Neural cell (in vitro differentiated cells): ENCODE measurements around the gene IRF9. TPM values are rescaled to one million over a fixed set of nuclear protein-coding genes. Genes with fewer than 3 reads are reported as not detected.

Experiments used
- H2AFZ ChIP-seq: fragments of 200-600, 300-800 bp; sonication (generic), shearing (Covaris generic); 2 replicates; pipeline ENCODE4 v1.6.0; 2014; ENCODE audit warnings: low read depth, mild to moderate bottlenecking, antibody characterized with exemption, low read length, moderate library complexity
- H3F3A ChIP-seq: fragments of 200-600 bp; shearing (Covaris generic); 2 replicates; pipeline ENCODE4 v1.6.1; 2016; ENCODE audit warnings: mild to moderate bottlenecking, moderate library complexity, mixed read lengths, antibody characterized with exemption, low read length; ENCODE audit not compliant: insufficient read depth, poor library complexity, severe bottlenecking
- H3K27ac ChIP-seq: fragments of 200-600, 300-800 bp; sonication (generic), shearing (Covaris generic); 2 replicates; pipeline ENCODE4 v1.5.1; 2014; ENCODE audit warnings: mild to moderate bottlenecking, low read length, moderate library complexity
- H3K27me3 ChIP-seq: fragments of 300-800, 200-600 bp; sonication (generic), shearing (Covaris generic); 2 replicates; pipeline ENCODE4 v1.6.0; 2014; ENCODE audit warnings: mild to moderate bottlenecking, low read depth, low read length, moderate library complexity; ENCODE audit not compliant: insufficient read depth
- H3K36me3 ChIP-seq: fragments of 300-800, 200-600 bp; sonication (generic), shearing (Covaris generic); 2 replicates; pipeline ENCODE4 v1.5.1; 2014; ENCODE audit warnings: mild to moderate bottlenecking, antibody characterized with exemption, low read length, moderate library complexity; ENCODE audit not compliant: insufficient read depth
- H3K4me2 ChIP-seq: fragments of 300-800, 200-600 bp; sonication (generic), shearing (Covaris generic); 2 replicates; pipeline ENCODE4 v1.6.0; 2014; ENCODE audit warnings: mild to moderate bottlenecking, low read length
- H3K4me3 ChIP-seq: fragments of 300-800, 200-600 bp; sonication (generic), shearing (Covaris generic); 2 replicates; pipeline ENCODE4 v1.5.1; 2014; ENCODE audit warnings: mild to moderate bottlenecking, low read length, moderate library complexity
- H3K79me2 ChIP-seq: fragments of 200-600 bp; shearing (Covaris generic); replicated peaks from 2 replicates; pipeline ENCODE4 v1.6.0; 2014; ENCODE audit warnings: mild to moderate bottlenecking, low read length, moderate library complexity; ENCODE audit not compliant: insufficient read depth
- H3K9ac ChIP-seq: fragments of 300-800, 200-600 bp; sonication (generic), shearing (Covaris generic); 2 replicates; pipeline ENCODE4 v1.6.1; 2016; ENCODE audit warnings: mild to moderate bottlenecking, low read length, mixed read lengths
- H3K9me2 ChIP-seq: fragments of 200-600 bp; shearing (Covaris generic); 2 replicates; pipeline ENCODE4 v1.6.1; 2016; ENCODE audit warnings: mild to moderate bottlenecking, low read length, mixed read lengths; ENCODE audit not compliant: insufficient read depth
- H3K9me3 ChIP-seq: fragments of 200-600, 300-800 bp; sonication (generic), shearing (Covaris generic); 2 replicates; pipeline ENCODE4 v1.6.1; 2016; ENCODE audit warnings: mild to moderate bottlenecking, mixed run types, low read length, moderate library complexity, mixed read lengths
- H4K20me1 ChIP-seq: fragments of 200-600 bp; shearing (Covaris generic); 2 replicates; pipeline ENCODE4 v1.6.1; 2016; ENCODE audit warnings: mild to moderate bottlenecking, mixed run types; ENCODE audit not compliant: insufficient read depth
- EP300 ChIP-seq: fragments of 450-650 bp; conservative IDR thresholded peaks from 2 replicates; pipeline ENCODE4 v1.6.1; 2014; ENCODE audit warnings: antibody characterized with exemption, mild to moderate bottlenecking, moderate library complexity; ENCODE audit not compliant: poor library complexity, severe bottlenecking
- EZH2 ChIP-seq: fragments of 200-600, 300-800 bp; shearing (Covaris generic), sonication (generic); IDR thresholded peaks from 2 replicates; pipeline ENCODE4 v1.6.1; 2014; ENCODE audit warnings: antibody characterized with exemption, low read length, borderline replicate concordance, mild to moderate bottlenecking; ENCODE audit not compliant: insufficient read depth, poor library complexity, severe bottlenecking
- MXI1 ChIP-seq: fragments of 450-650 bp; conservative IDR thresholded peaks from 2 replicates; pipeline ENCODE4 v1.6.1; 2014; ENCODE audit warnings: antibody characterized with exemption, mild to moderate bottlenecking; ENCODE audit not compliant: poor library complexity, severe bottlenecking
- POLR2AphosphoS5 ChIP-seq: IDR thresholded peaks from 2 replicates; pipeline ENCODE4 v1.6.1; 2012
- RAD21 ChIP-seq: fragments of 450-650 bp; conservative IDR thresholded peaks from 2 replicates; pipeline ENCODE4 v1.6.1; 2014; ENCODE audit warnings: antibody characterized with exemption, mild to moderate bottlenecking, moderate library complexity
- SMC3 ChIP-seq: fragments of 450-650 bp; conservative IDR thresholded peaks from 2 replicates; pipeline ENCODE4 v1.6.1; 2014; ENCODE audit warnings: antibody characterized with exemption, mild to moderate bottlenecking, moderate library complexity; ENCODE audit not compliant: poor library complexity
- TAF1 ChIP-seq: IDR thresholded peaks from 2 replicates; pipeline ENCODE4 v1.6.1; 2012; ENCODE audit warnings: low read depth
- polyA plus RNA-seq: library from polyadenylated mRNA; depleted of rRNA; stranded (reverse); fragments of >200 nt; gene quantifications from 2 replicates; pipeline ENCODE4 v1.2.3, GENCODE V29; 2014
- TF ChIP-seq, protein P1 (sequence below): fragments of 450-650 bp; IDR thresholded peaks from 2 replicates; pipeline ENCODE4 v1.5.1; 2014; ENCODE audit warnings: antibody characterized with exemption, mild to moderate bottlenecking, moderate library complexity; ENCODE audit not compliant: poor library complexity, severe bottlenecking
- TF ChIP-seq, protein P2 (sequence below): IDR thresholded peaks from 2 replicates; pipeline ENCODE4 v1.6.1; 2012; ENCODE audit warnings: borderline replicate concordance

The IRF9 gene
- polyA plus RNA-seq, 1 donor from 2014 or later = 19.6 TPM

DNA sequence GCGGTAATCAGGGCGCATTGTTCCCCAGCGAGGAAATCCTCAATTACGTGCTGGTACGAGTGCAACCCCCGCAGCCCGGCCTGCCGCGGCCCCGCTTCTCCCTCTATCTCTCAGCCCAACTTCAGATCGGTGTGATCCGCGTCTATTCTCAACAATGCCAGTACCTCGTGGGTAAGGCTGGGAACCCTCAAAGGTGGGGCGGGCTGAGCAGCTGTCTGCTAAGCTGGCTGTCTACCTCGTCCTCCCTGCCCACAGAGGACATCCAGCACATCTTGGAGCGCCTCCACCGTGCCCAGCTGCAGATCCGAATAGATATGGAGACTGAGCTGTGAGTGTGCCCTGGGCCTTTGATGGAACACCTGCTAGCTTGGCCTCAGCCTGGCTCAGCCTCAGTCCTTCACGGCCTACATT is 11.8 kb downstream of the IRF9 start:
- H3K36me3 ChIP-seq = no peaks in the 10 kb centered on the region
- H3K9me2 ChIP-seq = no peaks in the 10 kb centered on the region
- TF ChIP-seq, protein P1, sequence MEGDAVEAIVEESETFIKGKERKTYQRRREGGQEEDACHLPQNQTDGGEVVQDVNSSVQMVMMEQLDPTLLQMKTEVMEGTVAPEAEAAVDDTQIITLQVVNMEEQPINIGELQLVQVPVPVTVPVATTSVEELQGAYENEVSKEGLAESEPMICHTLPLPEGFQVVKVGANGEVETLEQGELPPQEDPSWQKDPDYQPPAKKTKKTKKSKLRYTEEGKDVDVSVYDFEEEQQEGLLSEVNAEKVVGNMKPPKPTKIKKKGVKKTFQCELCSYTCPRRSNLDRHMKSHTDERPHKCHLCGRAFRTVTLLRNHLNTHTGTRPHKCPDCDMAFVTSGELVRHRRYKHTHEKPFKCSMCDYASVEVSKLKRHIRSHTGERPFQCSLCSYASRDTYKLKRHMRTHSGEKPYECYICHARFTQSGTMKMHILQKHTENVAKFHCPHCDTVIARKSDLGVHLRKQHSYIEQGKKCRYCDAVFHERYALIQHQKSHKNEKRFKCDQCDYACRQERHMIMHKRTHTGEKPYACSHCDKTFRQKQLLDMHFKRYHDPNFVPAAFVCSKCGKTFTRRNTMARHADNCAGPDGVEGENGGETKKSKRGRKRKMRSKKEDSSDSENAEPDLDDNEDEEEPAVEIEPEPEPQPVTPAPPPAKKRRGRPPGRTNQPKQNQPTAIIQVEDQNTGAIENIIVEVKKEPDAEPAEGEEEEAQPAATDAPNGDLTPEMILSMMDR = no peak
- no peak for TF ChIP-seq EZH2
- TF ChIP-seq, protein P2, sequence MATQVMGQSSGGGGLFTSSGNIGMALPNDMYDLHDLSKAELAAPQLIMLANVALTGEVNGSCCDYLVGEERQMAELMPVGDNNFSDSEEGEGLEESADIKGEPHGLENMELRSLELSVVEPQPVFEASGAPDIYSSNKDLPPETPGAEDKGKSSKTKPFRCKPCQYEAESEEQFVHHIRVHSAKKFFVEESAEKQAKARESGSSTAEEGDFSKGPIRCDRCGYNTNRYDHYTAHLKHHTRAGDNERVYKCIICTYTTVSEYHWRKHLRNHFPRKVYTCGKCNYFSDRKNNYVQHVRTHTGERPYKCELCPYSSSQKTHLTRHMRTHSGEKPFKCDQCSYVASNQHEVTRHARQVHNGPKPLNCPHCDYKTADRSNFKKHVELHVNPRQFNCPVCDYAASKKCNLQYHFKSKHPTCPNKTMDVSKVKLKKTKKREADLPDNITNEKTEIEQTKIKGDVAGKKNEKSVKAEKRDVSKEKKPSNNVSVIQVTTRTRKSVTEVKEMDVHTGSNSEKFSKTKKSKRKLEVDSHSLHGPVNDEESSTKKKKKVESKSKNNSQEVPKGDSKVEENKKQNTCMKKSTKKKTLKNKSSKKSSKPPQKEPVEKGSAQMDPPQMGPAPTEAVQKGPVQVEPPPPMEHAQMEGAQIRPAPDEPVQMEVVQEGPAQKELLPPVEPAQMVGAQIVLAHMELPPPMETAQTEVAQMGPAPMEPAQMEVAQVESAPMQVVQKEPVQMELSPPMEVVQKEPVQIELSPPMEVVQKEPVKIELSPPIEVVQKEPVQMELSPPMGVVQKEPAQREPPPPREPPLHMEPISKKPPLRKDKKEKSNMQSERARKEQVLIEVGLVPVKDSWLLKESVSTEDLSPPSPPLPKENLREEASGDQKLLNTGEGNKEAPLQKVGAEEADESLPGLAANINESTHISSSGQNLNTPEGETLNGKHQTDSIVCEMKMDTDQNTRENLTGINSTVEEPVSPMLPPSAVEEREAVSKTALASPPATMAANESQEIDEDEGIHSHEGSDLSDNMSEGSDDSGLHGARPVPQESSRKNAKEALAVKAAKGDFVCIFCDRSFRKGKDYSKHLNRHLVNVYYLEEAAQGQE = no peak
- no peak for TF ChIP-seq SMC3
- no peak for TF ChIP-seq EP300
- no peak for TF ChIP-seq TAF1
- TF ChIP-seq POLR2AphosphoS5 = no peak
- TF ChIP-seq RAD21 = no peak
- no peak for TF ChIP-seq MXI1
- no peaks in the 10 kb centered on the region for H3F3A ChIP-seq
- no peaks in the 10 kb centered on the region for H3K27me3 ChIP-seq
- H4K20me1 ChIP-seq = no peaks in the 10 kb centered on the region
- no peak overlapping the region for H3K9ac ChIP-seq
- no peaks in the 10 kb centered on the region for H3K9me3 ChIP-seq
- H3K27ac ChIP-seq = no peak overlapping the region
- H2AFZ ChIP-seq = no peak overlapping the region
- no peaks in the 10 kb centered on the region for H3K79me2 ChIP-seq
- H3K4me3 ChIP-seq = peak overlapping the region; percentile 66
- H3K4me2 ChIP-seq = no peak overlapping the region

DNA sequence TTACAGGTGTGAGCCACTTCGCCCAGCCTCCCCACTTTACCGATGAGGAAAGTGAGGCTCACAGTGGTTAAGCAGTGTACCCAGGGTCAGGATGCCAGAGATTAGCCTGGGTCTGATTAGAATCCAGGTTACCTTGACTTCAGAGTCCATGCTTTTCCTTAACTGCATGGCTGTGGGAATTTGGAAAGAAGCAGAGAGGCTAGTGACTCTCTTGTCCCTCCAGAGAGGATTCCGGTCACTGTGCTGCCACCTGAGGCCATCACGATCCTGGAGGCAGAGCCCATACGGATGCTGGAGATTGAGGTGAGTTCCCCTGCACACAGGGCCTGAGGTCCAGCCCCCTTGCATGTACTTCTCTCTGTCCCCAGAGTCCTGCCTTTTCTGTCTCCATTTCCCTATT is 15.5 kb downstream of the IRF9 start:
- Histone ChIP-seq H3K36me3 (no peaks in the 10 kb centered on the region), H3K4me2 (no peak overlapping the region), H3K9ac (no peak overlapping the region), H3K4me3 (no peak overlapping the region), H3K79me2 (no peaks in the 10 kb centered on the region), H3K9me3 (no peaks in the 10 kb centered on the region), H4K20me1 (no peaks in the 10 kb centered on the region), H3K27me3 (no peaks in the 10 kb centered on the region), H3F3A (no peaks in the 10 kb centered on the region), H3K27ac (no peak overlapping the region), H3K9me2 (no peaks in the 10 kb centered on the region), H2AFZ (no peak overlapping the region)
- TF ChIP-seq, protein P1 = no peak
- TF ChIP-seq, protein P2 = no peak
- no peak for TF ChIP-seq MXI1
- TF ChIP-seq TAF1 = no peak
- TF ChIP-seq SMC3 = no peak
- no peak for TF ChIP-seq RAD21
- no peak for TF ChIP-seq EZH2
- no peak for TF ChIP-seq POLR2AphosphoS5
- TF ChIP-seq EP300 = no peak
